Activated naive CD4-positive, alpha-beta T cell treated with anti-CD3 and anti-CD28 coated beads, Interleukin-2, amount 50 U/mL, for 16 hours (primary cell): ENCODE measurements around the gene SLX4IP.

Source experiments
- DNase-seq: peaks from one replicate; pipeline ENCODE4 v3.0.0-alpha.2; 2020

SLX4IP gene

GRCh38 chr20:10639077-10639736, 204.1 kb downstream of the SLX4IP start:
- DNase-seq: no peak

- no peak for DNase-seq
Measured at GRCh38 chr20:10639737-10640556, 204.8 kb downstream of the SLX4IP start.

GRCh38 chr20:10640897-10641296, 205.8 kb downstream of the SLX4IP start:
- DNase-seq: no peak

GRCh38 chr20:10641467-10641866, 206.4 kb downstream of the SLX4IP start:
- no peak for DNase-seq

GRCh38 chr20:10641893-10642292, 206.8 kb downstream of the SLX4IP start:
- DNase-seq: no peak

- DNase-seq: no peak
Measured at GRCh38 chr20:10642856-10643559, 207.9 kb downstream of the SLX4IP start.

GRCh38 chr20:10643560-10643873, 208.4 kb downstream of the SLX4IP start:
- DNase-seq: no peak

GRCh38 chr20:10644458-10645204, 209.5 kb downstream of the SLX4IP start:
- DNase-seq: no peak

- DNase-seq: no peak
Measured at GRCh38 chr20:10645205-10645570, 210.1 kb downstream of the SLX4IP start.

GRCh38 chr20:10646006-10646405, 210.9 kb downstream of the SLX4IP start:
- no peak for DNase-seq

GRCh38 chr20:10646886-10647420, 211.8 kb downstream of the SLX4IP start:
- DNase-seq: no peak

- no peak for DNase-seq
Measured at GRCh38 chr20:10647471-10647870, 212.4 kb downstream of the SLX4IP start.

- no peak for DNase-seq
Measured at GRCh38 chr20:10647909-10648308, 212.8 kb downstream of the SLX4IP start.

GRCh38 chr20:10648651-10649050, 213.5 kb downstream of the SLX4IP start:
- DNase-seq: no peak

- DNase-seq: no peak
Measured at GRCh38 chr20:10649080-10649796, 214.1 kb downstream of the SLX4IP start.

GRCh38 chr20:10649797-10650160, 214.7 kb downstream of the SLX4IP start:
- no peak for DNase-seq

GRCh38 chr20:10651227-10651990, 216.3 kb downstream of the SLX4IP start:
- DNase-seq: no peak

GRCh38 chr20:10652185-10652584, 217.1 kb downstream of the SLX4IP start:
- no peak for DNase-seq

- no peak for DNase-seq
Measured at GRCh38 chr20:10652660-10653261, 217.7 kb downstream of the SLX4IP start.

- no peak for DNase-seq
Measured at GRCh38 chr20:10653599-10654249, 218.6 kb downstream of the SLX4IP start.

GRCh38 chr20:10654250-10654610, 219.1 kb downstream of the SLX4IP start:
- DNase-seq: no peak
